DND-41 (cell line): ENCODE measurements around the gene TNFRSF8.

ENCODE experiments used
- ATAC-seq: fragments of 200-7000 bp; cut with Tn5 transposase; 3 replicates; pipeline ENCODE4 v1.9.1; 2021; ENCODE audit warnings: low read depth; ENCODE audit not compliant: insufficient read depth
- DNase-seq: peaks from one replicate; pipeline ENCODE4 v3.0.0-alpha.2; 2020
- H2AFZ ChIP-seq: 2 replicates; pipeline ENCODE4 v1.6.0; 2012; ENCODE audit warnings: low read depth, low read length
- H3K27ac ChIP-seq: 2 replicates; pipeline ENCODE4 v1.5.1; 2012; ENCODE audit warnings: low read length, inconsistent platforms
- H3K27me3 ChIP-seq: fragments of 200-600 bp; sonication (generic); 2 replicates; pipeline ENCODE4 v1.6.0; 2012; ENCODE audit warnings: low read length, mild to moderate bottlenecking, inconsistent platforms; ENCODE audit not compliant: insufficient read depth, poor library complexity
- H3K36me3 ChIP-seq: 2 replicates; pipeline ENCODE4 v1.5.1; 2012; ENCODE audit warnings: low read length, inconsistent platforms; ENCODE audit not compliant: insufficient read depth
- H3K4me1 ChIP-seq: 2 replicates; pipeline ENCODE4 v1.5.1; 2012; ENCODE audit warnings: mild to moderate bottlenecking, low read length; ENCODE audit not compliant: insufficient read depth
- H3K4me2 ChIP-seq: 2 replicates; pipeline ENCODE4 v1.6.0; 2012; ENCODE audit warnings: mild to moderate bottlenecking, moderate library complexity, low read length, inconsistent platforms; ENCODE audit not compliant: insufficient read depth
- H3K4me3 ChIP-seq, 2 experiments: fragments of 200-600 bp in 1 of 2; shearing (Covaris generic) in 1 of 2; 2 replicates each; pipeline ENCODE4 v1.5.1; 2012 to 2016; ENCODE audit warnings: inconsistent platforms in 2 of 2, low read length in 2 of 2, mild to moderate bottlenecking in 2 of 2, low read depth in 1 of 2, moderate library complexity in 1 of 2
- H3K79me2 ChIP-seq: 2 replicates; pipeline ENCODE4 v1.6.0; 2012; ENCODE audit warnings: low read length, inconsistent platforms; ENCODE audit not compliant: insufficient read depth
- H3K9ac ChIP-seq: 2 replicates; pipeline ENCODE4 v1.6.0; 2012; ENCODE audit warnings: low read depth, mild to moderate bottlenecking, inconsistent platforms, low read length, moderate library complexity
- H3K9me3 ChIP-seq: 2 replicates; pipeline ENCODE4 v1.5.1; 2012; ENCODE audit warnings: low read length, moderate library complexity, mild to moderate bottlenecking, inconsistent platforms; ENCODE audit not compliant: insufficient read depth, severe bottlenecking
- H4K20me1 ChIP-seq: 2 replicates; pipeline ENCODE4 v1.6.0; 2012; ENCODE audit warnings: low read length; ENCODE audit not compliant: insufficient read depth
- CTCF ChIP-seq: IDR thresholded peaks from 2 replicates; pipeline ENCODE4 v1.5.1; 2012; ENCODE audit warnings: borderline replicate concordance, low read length, moderate library complexity, mild to moderate bottlenecking; ENCODE audit not compliant: poor library complexity, severe bottlenecking; ENCODE audit errors: extremely low read depth
- EZH2 ChIP-seq: IDR thresholded peaks from 3 replicates; pipeline ENCODE4 v1.6.1; 2012; ENCODE audit warnings: borderline replicate concordance, low read depth, mild to moderate bottlenecking, moderate library complexity, low read length, inconsistent platforms; ENCODE audit not compliant: severe bottlenecking

Gene TNFRSF8

GRCh38 chr1:12109901-12110300, 46.8 kb downstream of the TNFRSF8 start:
- Histone ChIP-seq H3K9ac (no peak overlapping the region), H3K79me2 (no peaks in the 10 kb centered on the region), H2AFZ (no peak overlapping the region), H3K4me1 (no peaks in the 10 kb centered on the region), H3K4me2 (no peak overlapping the region), H4K20me1 (no peaks in the 10 kb centered on the region), H3K4me3 (no peak overlapping the region), H3K9me3 (no peaks in the 10 kb centered on the region), H3K27me3 (no peaks in the 10 kb centered on the region), H3K27ac (no peak overlapping the region), H3K36me3 (no peaks in the 10 kb centered on the region)
- ATAC-seq (no peak), DNase-seq (no peak)
- TF ChIP-seq CTCF (no peak), EZH2 (no peak)

- no peak overlapping the region for H2AFZ ChIP-seq
- no peak overlapping the region for H3K27ac ChIP-seq
- no peaks in the 10 kb centered on the region for H3K4me1 ChIP-seq
- no peaks in the 10 kb centered on the region for H3K9me3 ChIP-seq
- DNase-seq (no peak), ATAC-seq (no peak)
- H3K27me3 ChIP-seq: no peaks in the 10 kb centered on the region
- no peak overlapping the region for H3K9ac ChIP-seq
- H3K4me3 ChIP-seq: no peak overlapping the region
- H3K4me2 ChIP-seq: no peak overlapping the region
- TF ChIP-seq CTCF (no peak), EZH2 (no peak)
- no peaks in the 10 kb centered on the region for H3K36me3 ChIP-seq
- H3K79me2 ChIP-seq: no peaks in the 10 kb centered on the region
- no peaks in the 10 kb centered on the region for H4K20me1 ChIP-seq
Measured at GRCh38 chr1:12111741-12112140, 48.6 kb downstream of the TNFRSF8 start.

- no peak for ATAC-seq
- H2AFZ ChIP-seq: no peak overlapping the region
- H3K4me2 ChIP-seq: no peak overlapping the region
- no peaks in the 10 kb centered on the region for H3K79me2 ChIP-seq
- no peak overlapping the region for H3K9ac ChIP-seq
- no peaks in the 10 kb centered on the region for H3K9me3 ChIP-seq
- no peak for TF ChIP-seq CTCF
- TF ChIP-seq EZH2: no peak
- H3K27me3 ChIP-seq: no peaks in the 10 kb centered on the region
- DNase-seq: no peak
- H3K4me1 ChIP-seq: no peaks in the 10 kb centered on the region
- H4K20me1 ChIP-seq: no peaks in the 10 kb centered on the region
- no peak overlapping the region for H3K4me3 ChIP-seq
- H3K27ac ChIP-seq: no peak overlapping the region
- no peaks in the 10 kb centered on the region for H3K36me3 ChIP-seq
Measured at GRCh38 chr1:12112711-12113161, 49.6 kb downstream of the TNFRSF8 start.

- H3K79me2 ChIP-seq: no peaks in the 10 kb centered on the region
- H3K36me3 ChIP-seq: no peaks in the 10 kb centered on the region
- no peak overlapping the region for H3K27ac ChIP-seq
- H3K4me1 ChIP-seq: no peaks in the 10 kb centered on the region
- no peak for TF ChIP-seq EZH2
- TF ChIP-seq CTCF: no peak
- DNase-seq (no peak), ATAC-seq (no peak)
- H3K4me2 ChIP-seq: no peak overlapping the region
- H3K4me3 ChIP-seq: no peak overlapping the region
- H2AFZ ChIP-seq: no peak overlapping the region
- H3K27me3 ChIP-seq: no peaks in the 10 kb centered on the region
- H3K9ac ChIP-seq: no peak overlapping the region
- no peaks in the 10 kb centered on the region for H4K20me1 ChIP-seq
- no peaks in the 10 kb centered on the region for H3K9me3 ChIP-seq
Measured at GRCh38 chr1:12113433-12114339, 50.6 kb downstream of the TNFRSF8 start.
